Right atrium auricular region (tissue), 2 donors: ENCODE measurements around the gene MIB2. TPM values are rescaled to one million over a fixed set of nuclear protein-coding genes. Genes with fewer than 3 reads are reported as not detected.
"Not testable (repeated sequence)": the region's sequence is repeated elsewhere in the genome, so short reads cannot be mapped to it uniquely, and the experiment has no call there.

Experiments
- DNase-seq: peaks from one replicate; pipeline ENCODE4 v3.0.0-alpha.2; 2019; ENCODE audit warnings: low spot score
- H3K27ac ChIP-seq, 2 donors: fragments of 200-600 bp; sonication (generic); 1 replicate in 1 of 2; 2 replicates in 1 of 2; pipeline ENCODE4 v1.5.1; 2016 to 2019
- H3K27me3 ChIP-seq, 2 donors: fragments of 200-600 bp; sonication (generic); one replicate each; pipeline versions ENCODE4 v1.5.1 to v1.6.0; 2017 to 2019
- H3K36me3 ChIP-seq: fragments of 200-600 bp; sonication (generic); one replicate; pipeline ENCODE4 v1.5.1; 2016
- H3K4me1 ChIP-seq, 2 donors: fragments of 200-600 bp; sonication (generic); one replicate each; pipeline versions ENCODE4 v1.5.1 to v1.6.0; 2017 to 2019
- H3K4me3 ChIP-seq, 2 donors: fragments of 200-600 bp; sonication (generic); 1 replicate in 1 of 2; 2 replicates in 1 of 2; pipeline ENCODE4 v1.5.1; 2017 to 2019; ENCODE audit warnings: mild to moderate bottlenecking in 1 of 2, moderate library complexity in 1 of 2
- H3K9me3 ChIP-seq, 2 donors: fragments of 200-600 bp; sonication (generic); one replicate each; pipeline ENCODE4 v1.5.1; 2019
- total RNA-seq, 2 donors: library from RNA; depleted of rRNA; stranded (reverse); fragments of >200 nt; gene quantifications; one replicate each; pipeline ENCODE4 v1.1.0, GENCODE V29; 2016
- TF ChIP-seq, protein P1 (sequence below), 2 donors: fragments of 200-600 bp; sonication (generic); IDR thresholded peaks; one replicate each; pipeline ENCODE4 v1.5.1; 2019; ENCODE audit warnings: antibody characterized with exemption in 2 of 2

The MIB2 gene
- total RNA-seq, 2 donors from 2014 or later, result 42.4 to 45.6 TPM

DNA sequence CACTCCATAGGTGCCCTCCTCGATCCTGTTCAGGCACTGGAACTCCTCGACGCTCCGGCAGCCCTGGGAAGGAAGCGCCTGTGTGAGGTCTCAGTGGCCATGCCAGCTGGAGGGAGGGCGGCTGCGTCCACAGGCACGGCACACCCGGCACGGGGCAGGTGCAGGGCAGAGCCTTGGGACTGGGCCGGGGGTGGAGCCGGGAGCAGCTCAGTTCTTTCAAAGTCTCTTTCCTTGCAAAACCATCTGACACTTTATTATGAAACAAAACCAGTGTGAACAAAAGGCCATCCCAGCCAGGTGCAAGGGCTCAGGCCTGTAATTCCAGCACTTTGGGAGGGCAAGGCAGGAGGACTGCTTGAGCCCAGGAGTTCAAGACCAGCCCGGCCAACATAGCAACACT lies 23.2 kb downstream of the MIB2 start:
- not testable (repeated sequence) for H3K4me1 ChIP-seq, H3K4me3 ChIP-seq, H3K27ac ChIP-seq, H3K9me3 ChIP-seq, DNase-seq, H3K27me3 ChIP-seq
- peaks cover 20% of the 10 kb centered on the region for H3K36me3 ChIP-seq

DNA sequence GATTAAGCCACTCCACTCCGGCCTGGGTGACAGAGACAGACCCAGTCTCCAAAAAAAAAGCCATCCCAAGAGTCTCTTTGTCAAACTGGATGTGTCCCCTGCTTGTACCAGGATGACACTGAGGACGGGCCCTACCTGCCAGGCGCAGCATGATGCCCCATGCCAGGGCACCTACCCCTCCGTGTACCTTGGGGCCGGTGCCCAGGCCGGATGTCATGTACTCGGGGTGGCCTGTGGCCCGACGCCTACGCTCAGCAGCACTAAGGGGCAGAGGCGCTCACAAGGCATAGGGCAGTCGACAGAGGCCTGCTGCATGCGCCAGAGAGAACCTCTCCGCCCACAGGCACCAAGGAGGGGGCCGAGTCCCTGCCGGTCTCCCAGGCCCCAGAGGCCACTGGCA lies 24.1 kb downstream of the MIB2 start:
- H3K4me1 ChIP-seq, DNase-seq, H3K9me3 ChIP-seq, H3K27me3 ChIP-seq, H3K27ac ChIP-seq, H3K4me3 ChIP-seq: not testable (repeated sequence)
- peaks cover 20% of the 10 kb centered on the region for H3K36me3 ChIP-seq

DNA sequence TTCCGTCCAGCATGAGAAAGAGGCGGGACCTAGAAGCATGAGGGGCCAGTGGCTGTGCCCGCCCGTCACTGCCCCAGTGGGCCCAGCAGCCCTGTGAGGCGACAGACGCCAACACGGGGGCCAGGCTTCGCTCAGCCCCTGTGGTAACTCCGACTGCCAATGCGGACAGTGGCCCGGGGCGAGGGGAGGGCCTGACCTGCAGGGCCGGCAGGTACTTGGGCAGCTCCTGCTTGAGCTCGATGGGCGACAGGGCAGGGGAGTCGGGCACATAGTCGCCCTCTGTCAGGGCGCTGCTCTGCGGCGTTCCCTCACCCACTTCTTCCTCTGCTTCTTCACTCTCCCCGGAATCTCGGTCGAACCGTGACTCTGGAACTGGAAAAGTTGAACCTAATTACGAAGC lies 24.8 kb downstream of the MIB2 start:
- H3K36me3 ChIP-seq, result peaks cover 20% of the 10 kb centered on the region
- not testable (repeated sequence) for H3K27ac ChIP-seq, H3K4me3 ChIP-seq, H3K4me1 ChIP-seq, DNase-seq, H3K27me3 ChIP-seq, H3K9me3 ChIP-seq

DNA sequence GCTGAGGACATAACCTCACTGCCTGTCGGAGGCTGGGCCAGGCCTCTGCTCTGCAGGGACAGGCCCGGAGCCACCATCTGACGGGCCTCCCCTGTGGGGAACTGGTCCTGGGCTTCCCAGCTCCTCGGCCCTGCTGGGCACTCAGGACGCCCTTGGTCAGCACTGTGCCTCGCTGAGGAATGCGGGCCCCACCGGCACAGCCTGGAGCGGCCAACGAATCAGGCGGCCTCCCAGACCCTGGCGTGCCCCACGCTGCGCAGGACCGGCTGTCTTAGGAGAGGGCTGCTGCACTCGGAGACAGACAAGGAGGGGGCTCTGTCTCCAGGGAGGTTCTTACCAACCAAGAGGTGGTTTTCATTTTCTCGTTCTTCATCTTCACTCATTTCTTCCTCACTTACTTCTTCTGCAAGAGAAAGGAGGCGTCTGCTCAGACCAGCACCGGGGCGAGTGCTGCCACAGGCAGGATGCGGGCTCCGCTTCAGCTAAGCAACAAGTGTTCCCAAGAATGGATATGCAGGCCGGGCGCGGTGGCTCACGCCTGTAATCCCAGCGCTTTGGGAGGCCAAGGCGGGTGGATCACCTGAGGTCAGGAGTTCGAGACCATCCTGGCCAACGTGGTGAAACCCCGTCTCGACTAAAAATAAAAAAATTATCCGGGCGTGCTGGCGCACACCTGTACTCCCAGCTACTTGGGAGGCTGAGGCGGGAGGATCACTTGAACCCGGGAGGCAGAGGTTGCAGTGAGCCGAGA lies 25.6 kb downstream of the MIB2 start:
- H3K4me1 ChIP-seq, H3K4me3 ChIP-seq, H3K27ac ChIP-seq, H3K27me3 ChIP-seq, H3K9me3 ChIP-seq, DNase-seq: not testable (repeated sequence)
- H3K36me3 ChIP-seq, result peaks cover 20% of the 10 kb centered on the region

DNA sequence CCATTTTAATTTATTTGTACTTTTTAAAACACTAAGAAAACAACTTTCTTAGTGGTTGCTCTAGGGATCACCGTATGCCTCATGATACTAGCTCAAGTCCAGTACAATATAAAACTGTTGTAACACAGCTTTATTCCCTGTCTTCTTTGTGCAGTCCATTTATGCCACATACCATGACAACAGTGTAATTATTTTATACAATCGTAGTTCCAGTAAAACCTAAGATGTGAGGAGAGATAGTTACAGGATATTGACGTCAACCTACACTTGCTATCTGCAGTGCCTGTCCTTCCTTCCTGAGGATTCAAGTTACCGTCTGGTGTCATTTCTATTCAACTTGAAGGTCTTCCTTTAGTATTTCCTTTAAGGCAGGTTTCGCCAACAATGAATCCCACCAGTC lies 31.0 kb downstream of the MIB2 start:
- peaks cover 43% of the 10 kb centered on the region for H3K36me3 ChIP-seq
- not testable (repeated sequence) for H3K4me3 ChIP-seq, H3K27me3 ChIP-seq, H3K27ac ChIP-seq, H3K9me3 ChIP-seq, DNase-seq, H3K4me1 ChIP-seq

DNA sequence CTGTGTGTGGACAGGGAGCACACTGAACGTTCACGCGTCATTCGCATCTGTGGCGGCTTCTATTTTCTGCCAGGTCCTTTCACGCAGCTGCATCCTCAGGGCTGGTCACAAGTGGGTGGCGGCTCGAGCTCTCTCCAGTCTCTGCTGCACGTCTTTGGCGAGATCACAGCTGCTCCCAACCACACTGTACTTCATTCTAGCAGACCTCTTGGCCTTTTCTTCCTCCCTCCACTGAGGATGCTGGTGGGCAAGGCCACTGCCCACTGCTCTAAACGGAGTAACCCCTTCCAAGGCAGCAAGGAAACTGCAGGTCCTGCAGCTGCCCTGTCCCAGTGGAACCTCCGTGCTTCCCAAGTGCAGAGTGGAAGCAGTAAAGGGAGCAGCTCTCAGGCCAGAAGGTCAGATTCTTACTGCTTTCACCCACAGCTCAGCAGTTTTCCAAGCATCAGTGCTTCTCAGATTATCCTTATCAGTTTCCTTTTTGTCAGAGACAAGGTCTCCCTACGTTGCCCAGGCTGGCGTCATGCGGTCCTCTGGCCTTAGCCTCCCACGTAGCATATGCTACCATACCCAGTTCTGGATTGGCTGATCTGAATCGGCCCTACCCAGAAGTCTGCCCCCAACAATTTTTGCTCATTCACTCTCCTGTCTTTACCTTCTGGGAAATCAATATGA lies 32.4 kb downstream of the MIB2 start:
- DNase-seq, H3K4me1 ChIP-seq, H3K27me3 ChIP-seq, H3K4me3 ChIP-seq, H3K9me3 ChIP-seq, H3K27ac ChIP-seq: not testable (repeated sequence)
- H3K36me3 ChIP-seq, result peaks cover 55% of the 10 kb centered on the region

DNA sequence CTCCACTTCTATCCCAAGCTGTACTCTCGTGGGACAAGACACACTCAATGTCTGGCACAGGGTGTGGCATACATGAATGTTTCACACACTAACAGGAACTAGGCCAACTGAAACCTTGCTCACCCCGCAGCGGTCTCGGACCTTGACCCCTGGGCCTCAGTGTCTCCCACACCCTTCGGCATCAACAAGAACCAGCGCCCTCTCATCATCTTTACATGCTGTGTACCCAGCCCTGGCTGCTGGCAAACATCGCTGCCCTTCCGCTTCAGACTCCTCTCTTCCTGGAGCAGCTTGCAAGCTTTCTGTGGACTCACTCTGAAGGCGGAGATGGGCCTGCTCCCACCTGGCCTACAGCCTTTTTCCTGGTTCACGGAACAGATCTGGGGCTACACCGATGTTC lies 33.0 kb downstream of the MIB2 start:
- not testable (repeated sequence) for H3K27ac ChIP-seq, H3K27me3 ChIP-seq, H3K4me3 ChIP-seq, H3K4me1 ChIP-seq, H3K9me3 ChIP-seq, DNase-seq
- H3K36me3 ChIP-seq, result peaks cover 58% of the 10 kb centered on the region

DNA sequence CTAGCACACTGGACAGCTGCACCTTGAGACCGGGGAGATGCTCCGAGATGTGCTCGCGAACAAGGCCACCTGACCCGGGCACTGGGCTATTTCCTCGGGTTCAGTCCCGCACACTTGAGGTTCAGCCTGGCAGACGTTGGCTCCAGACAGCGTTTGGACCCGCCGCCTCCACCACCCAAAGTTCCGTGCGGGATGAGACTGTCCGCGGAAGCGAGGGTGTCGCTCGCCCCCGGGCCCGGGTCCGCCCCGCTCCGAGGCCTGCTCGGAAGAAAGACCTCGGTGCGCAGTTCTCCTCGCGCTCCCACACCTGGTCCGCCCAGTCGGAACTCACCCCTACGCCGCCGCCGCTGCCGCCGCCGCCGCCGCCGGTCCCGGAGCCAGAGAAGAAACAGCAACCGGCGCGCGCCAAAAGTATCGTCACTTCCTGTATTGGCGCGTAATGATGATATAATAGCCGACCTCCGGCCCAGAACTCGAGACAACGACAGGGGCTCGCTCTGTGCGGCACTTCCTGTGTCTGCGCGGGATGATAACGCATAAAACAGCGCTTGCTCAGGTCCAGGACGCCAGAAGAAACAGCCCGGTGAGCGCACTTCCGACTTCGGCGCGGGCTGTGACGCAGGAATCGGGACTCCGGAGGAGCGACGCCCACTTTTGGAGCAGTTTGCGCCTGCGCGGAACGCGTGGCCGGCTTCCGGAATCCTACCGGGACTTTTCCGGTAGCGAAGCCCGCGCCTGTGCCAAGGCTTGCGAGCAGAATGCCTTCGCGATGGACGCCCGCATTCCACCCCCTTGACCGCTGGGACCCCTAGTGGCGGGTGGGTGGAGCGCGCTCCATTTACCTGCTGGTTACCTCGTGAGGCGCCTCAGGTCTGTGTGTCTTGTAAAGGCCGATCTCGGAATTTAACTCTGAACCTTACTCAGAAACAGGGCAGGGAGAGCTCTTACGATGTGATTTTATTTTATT lies 43.6 kb downstream of the MIB2 start, which contains the start of gene CDK11B:
Gene CDK11B, minus strand, starts transcription at position 422 of the 967 bp plus-strand sequence. CDS start 1,519 bp downstream, outside the sequence.
- Histone ChIP-seq H3K4me1 (peaks cover 0 to 10% of the 10 kb centered on the region in 2 donors), H3K4me3 (peak within 1 kb of the TSS; percentile 64 to 68), H3K36me3 (peaks cover 29% of the 10 kb centered on the region), H3K27ac (peak within 1 kb of the TSS; percentile 89 to 97)
- peak; percentile 93 for DNase-seq
- TF ChIP-seq, protein P1, sequence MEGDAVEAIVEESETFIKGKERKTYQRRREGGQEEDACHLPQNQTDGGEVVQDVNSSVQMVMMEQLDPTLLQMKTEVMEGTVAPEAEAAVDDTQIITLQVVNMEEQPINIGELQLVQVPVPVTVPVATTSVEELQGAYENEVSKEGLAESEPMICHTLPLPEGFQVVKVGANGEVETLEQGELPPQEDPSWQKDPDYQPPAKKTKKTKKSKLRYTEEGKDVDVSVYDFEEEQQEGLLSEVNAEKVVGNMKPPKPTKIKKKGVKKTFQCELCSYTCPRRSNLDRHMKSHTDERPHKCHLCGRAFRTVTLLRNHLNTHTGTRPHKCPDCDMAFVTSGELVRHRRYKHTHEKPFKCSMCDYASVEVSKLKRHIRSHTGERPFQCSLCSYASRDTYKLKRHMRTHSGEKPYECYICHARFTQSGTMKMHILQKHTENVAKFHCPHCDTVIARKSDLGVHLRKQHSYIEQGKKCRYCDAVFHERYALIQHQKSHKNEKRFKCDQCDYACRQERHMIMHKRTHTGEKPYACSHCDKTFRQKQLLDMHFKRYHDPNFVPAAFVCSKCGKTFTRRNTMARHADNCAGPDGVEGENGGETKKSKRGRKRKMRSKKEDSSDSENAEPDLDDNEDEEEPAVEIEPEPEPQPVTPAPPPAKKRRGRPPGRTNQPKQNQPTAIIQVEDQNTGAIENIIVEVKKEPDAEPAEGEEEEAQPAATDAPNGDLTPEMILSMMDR (IDR thresholded peaks at IDR 0.05), result peak in 1 of 2 donors; percentile 48
- not testable (repeated sequence) for H3K9me3 ChIP-seq, H3K27me3 ChIP-seq

DNA sequence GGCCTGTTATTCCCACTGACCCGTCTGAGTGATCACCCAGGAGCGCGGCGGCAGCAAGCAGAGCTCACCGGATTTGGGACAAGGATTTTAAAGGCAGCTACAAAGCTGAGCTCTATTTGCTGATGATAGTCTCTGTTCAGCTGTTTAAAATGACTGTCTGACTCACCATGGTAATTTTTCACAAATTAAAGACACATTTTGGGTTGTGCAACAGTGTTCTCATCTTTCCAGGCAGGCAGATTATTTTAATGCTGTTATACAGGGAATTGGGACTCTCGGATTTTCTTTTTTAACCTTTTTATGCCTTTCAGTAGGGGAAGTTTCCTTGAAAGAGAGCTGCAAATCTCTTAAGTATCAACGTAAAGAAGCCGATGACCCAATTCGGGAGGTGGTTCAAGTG lies 47.1 kb downstream of the MIB2 start:
- not testable (repeated sequence) for DNase-seq, H3K9me3 ChIP-seq, H3K27me3 ChIP-seq, H3K4me3 ChIP-seq, H3K4me1 ChIP-seq, H3K27ac ChIP-seq
- H3K36me3 ChIP-seq, result peaks cover 19% of the 10 kb centered on the region

DNA sequence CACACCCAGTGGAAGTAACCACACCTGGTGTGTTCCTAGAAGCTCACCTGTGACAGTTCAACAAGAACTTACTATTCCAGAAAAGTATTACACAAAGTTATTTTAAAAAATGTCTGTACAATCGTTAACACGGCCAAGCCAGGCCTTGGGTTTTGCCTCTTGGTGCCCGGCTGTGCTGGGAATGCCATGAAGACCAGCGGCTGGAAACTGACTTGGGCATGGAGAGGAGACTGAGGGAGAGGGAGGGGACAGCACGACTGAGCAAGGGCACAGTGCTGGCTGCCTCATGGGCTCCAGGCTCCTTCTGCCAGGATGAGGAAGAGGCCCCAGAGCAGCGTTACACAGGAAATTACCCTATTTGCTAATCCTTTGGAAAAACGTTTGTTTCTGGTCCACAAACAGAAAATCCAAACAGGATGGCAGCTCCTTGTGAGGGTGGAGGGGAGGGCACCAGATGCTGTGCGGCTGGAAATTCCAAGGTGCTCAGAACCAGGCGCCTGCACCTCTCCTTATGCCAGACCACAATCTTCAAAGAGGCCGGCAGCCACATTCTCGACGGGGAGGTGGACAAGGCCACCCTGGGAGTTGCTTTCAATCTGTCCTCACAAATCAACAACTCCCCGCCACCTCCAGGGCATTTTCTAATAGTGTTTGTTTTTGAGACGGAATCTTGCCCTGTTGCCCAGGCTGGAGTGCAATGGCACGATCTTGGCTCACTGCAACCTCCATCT lies 47.7 kb downstream of the MIB2 start:
- H3K9me3 ChIP-seq, H3K27me3 ChIP-seq, H3K27ac ChIP-seq, H3K4me1 ChIP-seq, H3K4me3 ChIP-seq, DNase-seq: not testable (repeated sequence)
- H3K36me3 ChIP-seq, result peaks cover 19% of the 10 kb centered on the region

DNA sequence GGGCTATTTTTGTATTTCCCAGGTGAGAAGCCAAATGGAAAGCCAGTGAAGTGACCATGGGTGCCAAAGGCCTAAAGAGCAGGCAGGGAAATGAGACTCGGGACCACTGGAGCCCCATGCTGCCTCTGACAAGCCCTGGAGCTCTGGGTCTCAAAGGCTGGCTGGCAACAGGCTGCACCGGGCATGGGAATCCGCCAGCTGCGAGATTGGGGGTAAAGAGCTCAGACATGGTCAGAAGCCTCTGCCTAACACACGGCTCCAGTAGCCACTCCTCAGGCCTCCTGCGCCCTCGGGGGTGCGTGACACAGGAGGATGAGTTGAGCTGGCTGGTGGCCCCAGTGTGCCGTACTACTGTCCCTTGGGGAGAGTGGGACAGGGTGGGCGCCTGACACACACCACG lies 49.0 kb downstream of the MIB2 start:
- DNase-seq, H3K27ac ChIP-seq, H3K4me3 ChIP-seq, H3K9me3 ChIP-seq, H3K4me1 ChIP-seq, H3K27me3 ChIP-seq: not testable (repeated sequence)
- peaks cover 24% of the 10 kb centered on the region for H3K36me3 ChIP-seq
